IMR-90 (cell line): ENCODE measurements around the gene NUB1. TPM values are rescaled to one million over a fixed set of nuclear protein-coding genes. Genes with fewer than 3 reads are reported as not detected.

Experiments used
- ATAC-seq: fragments of 200-7000 bp; cut with Tn5 transposase; 2 replicates; pipeline ENCODE4 v1.9.1; 2020; ENCODE audit warnings: low read depth, mild to moderate bottlenecking, moderate library complexity
- BruUV-seq: library from RNA; stranded (reverse); fragments of 400-500 nt; replicated peaks from 2 replicates; lab custom pipeline; 2021; lab: Mats Ljungman, UMichigan
- CTCF ChIA-PET: fragments of 300-600 bp; formaldehyde crosslinking; extraction: SDS; loops from one replicate; lab custom pipeline; 2021; ENCODE audit warnings: antibody characterized with exemption; lab: Yijun Ruan, JAX
- POLR2A ChIA-PET: fragments of 300-600 bp; sonication (Branson Sonifier 250); formaldehyde crosslinking; loops from one replicate; lab custom pipeline; 2022; ENCODE audit warnings: antibody characterized with exemption; ENCODE audit not compliant: unreplicated experiment; lab: Charles Lee
- DNase-seq: peaks from one replicate; pipeline ENCODE4 v3.0.0; 2013
- H2AFZ ChIP-seq: replicated peaks from 2 replicates; pipeline ENCODE3; 2013; ENCODE audit warnings: low read length, mild to moderate bottlenecking; ENCODE audit not compliant: poor library complexity
- H2AK5ac ChIP-seq: 2 replicates; pipeline ENCODE4 v1.6.1; 2013; ENCODE audit warnings: low read depth, low read length, inconsistent platforms
- H2AK9ac ChIP-seq: replicated peaks from 2 replicates; pipeline ENCODE3; 2013; ENCODE audit warnings: mild to moderate bottlenecking, low read depth, low read length, moderate library complexity; ENCODE audit not compliant: poor library complexity
- H2BK120ac ChIP-seq: 2 replicates; pipeline ENCODE4 v1.6.1; 2013; ENCODE audit warnings: low read depth, low read length, inconsistent platforms
- H2BK15ac ChIP-seq: 3 replicates; pipeline ENCODE4 v1.6.1; 2013; ENCODE audit warnings: low read depth, low read length, inconsistent platforms
- H2BK20ac ChIP-seq: 2 replicates; pipeline ENCODE4 v1.6.1; 2013; ENCODE audit warnings: low read depth, mild to moderate bottlenecking, inconsistent platforms, low read length, moderate library complexity
- H2BK5ac ChIP-seq: 2 replicates; pipeline ENCODE4 v1.6.1; 2013; ENCODE audit warnings: mild to moderate bottlenecking, low read depth, low read length, inconsistent platforms; ENCODE audit not compliant: poor library complexity, severe bottlenecking
- H3K14ac ChIP-seq: replicated peaks from 2 replicates; pipeline ENCODE4 v1.6.1; 2013; ENCODE audit warnings: low read depth, low read length, inconsistent platforms
- H3K18ac ChIP-seq: 2 replicates; pipeline ENCODE4 v1.6.1; 2013; ENCODE audit warnings: low read depth, low read length, control low read depth
- H3K23ac ChIP-seq: 2 replicates; pipeline ENCODE4 v1.6.1; 2013; ENCODE audit warnings: low read depth, low read length, inconsistent platforms
- H3K27ac ChIP-seq: 2 replicates; pipeline ENCODE4 v1.5.1; 2013; ENCODE audit warnings: mild to moderate bottlenecking, control low read depth, low read length; ENCODE audit not compliant: insufficient read depth
- H3K27me3 ChIP-seq: 2 replicates; pipeline ENCODE4 v1.6.1; 2013; ENCODE audit warnings: low read length; ENCODE audit not compliant: control insufficient read depth, insufficient read depth
- H3K36me3 ChIP-seq: 2 replicates; pipeline ENCODE4 v1.6.1; 2013; ENCODE audit warnings: low read length, mixed read lengths; ENCODE audit not compliant: control insufficient read depth, insufficient read depth
- H3K4ac ChIP-seq: 2 replicates; pipeline ENCODE4 v1.6.1; 2013; ENCODE audit warnings: low read depth, low read length, inconsistent platforms
- H3K4me1 ChIP-seq: 2 replicates; pipeline ENCODE4 v1.6.1; 2013; ENCODE audit warnings: low read length, mixed read lengths; ENCODE audit not compliant: control insufficient read depth, insufficient read depth
- H3K4me2 ChIP-seq: 2 replicates; pipeline ENCODE4 v1.6.1; 2013; ENCODE audit warnings: low read depth, mild to moderate bottlenecking, control low read depth, low read length, moderate library complexity
- H3K4me3 ChIP-seq: 2 replicates; pipeline ENCODE4 v1.5.1; 2013; ENCODE audit warnings: low read depth, mild to moderate bottlenecking, control low read depth, low read length, moderate library complexity; ENCODE audit not compliant: insufficient read depth
- H3K56ac ChIP-seq: 2 replicates; pipeline ENCODE4 v1.6.1; 2013; ENCODE audit warnings: low read length, inconsistent platforms; ENCODE audit not compliant: insufficient read depth; ENCODE audit errors: extremely low read depth
- H3K79me1 ChIP-seq, 2 experiments: 2 replicates each; pipeline ENCODE4 v1.6.1; 2013; ENCODE audit warnings: low read length in 2 of 2, inconsistent platforms in 1 of 2, low read depth in 1 of 2
- H3K9ac ChIP-seq: 2 replicates; pipeline ENCODE4 v1.6.1; 2013; ENCODE audit warnings: low read depth, low read length, control low read depth
- H3K9me1 ChIP-seq: 2 replicates; pipeline ENCODE4 v1.6.1; 2013; ENCODE audit warnings: low read length, inconsistent platforms; ENCODE audit not compliant: insufficient read depth
- H3K9me3 ChIP-seq: 2 replicates; pipeline ENCODE4 v1.6.1; 2013; ENCODE audit warnings: low read length; ENCODE audit not compliant: control insufficient read depth, insufficient read depth
- H4K20me1 ChIP-seq: 2 replicates; pipeline ENCODE4 v1.6.1; 2013; ENCODE audit warnings: low read length, inconsistent platforms; ENCODE audit not compliant: insufficient read depth
- H4K5ac ChIP-seq: 2 replicates; pipeline ENCODE4 v1.6.1; 2013; ENCODE audit warnings: mild to moderate bottlenecking, low read depth, low read length, control low read depth
- H4K8ac ChIP-seq, 2 experiments: 2 replicates each; pipeline ENCODE4 v1.6.1; 2013; ENCODE audit warnings: low read depth in 2 of 2, low read length in 2 of 2, control low read depth in 1 of 2, inconsistent platforms in 1 of 2
- H4K91ac ChIP-seq: 2 replicates; pipeline ENCODE4 v1.6.1; 2013; ENCODE audit warnings: low read depth, low read length, inconsistent platforms; ENCODE audit not compliant: insufficient read depth
- CHD1 ChIP-seq: IDR thresholded peaks from 2 replicates; pipeline ENCODE4 v1.6.1; 2012; ENCODE audit warnings: low read depth, low read length, improper control_type of control experiment
- POLR2A ChIP-seq: IDR thresholded peaks from 2 replicates; pipeline ENCODE4 v1.6.1; 2012; ENCODE audit warnings: mild to moderate bottlenecking, low read depth, low read length
- WGBS, 2 experiments: methylation state at CpG; one replicate each; pipeline versions ENCODE4 v1.1.5 to v1.1.7; 2013; ENCODE audit warnings: missing lambda C conversion rate in 2 of 2; ENCODE audit not compliant: insufficient read length in 1 of 2; ENCODE audit errors: extremely low coverage in 2 of 2; 5-methylcytosine and 5-hydroxymethylcytosine counted together
- dilution Hi-C: fragments of 300-500 bp; cut with HindIII; formaldehyde crosslinking; loops from one replicate; pipeline ENCODE4 v1.14.3; 2018; ENCODE audit warnings: low sequenced_read_pairs; ENCODE audit not compliant: unreplicated experiment
- in situ Hi-C: fragments of 300-500 bp; cut with MboI; formaldehyde crosslinking; loops from 3 replicates; pipeline ENCODE4 v1.14.3; 2019; ENCODE audit warnings: low sequenced_read_pairs, inconsistent platforms, mixed read lengths
- intact Hi-C: fragments of 100-400 bp; cut with micrococcal nuclease; formaldehyde crosslinking; loops from 2 replicates; pipeline ENCODE4 v1.10.0; 2022
- polyA plus RNA-seq, 3 experiments: library from polyadenylated mRNA; depleted of rRNA; stranded (reverse); fragments of >200 nt; gene quantifications; 2 replicates each; pipeline ENCODE4 v1.2.3, GENCODE V29; 2012; ENCODE audit warnings: low replicate concordance in 1 of 3
- total RNA-seq: library from RNA; depleted of rRNA; stranded (reverse); fragments of >200 nt; gene quantifications from 2 replicates; pipeline ENCODE4 v1.2.3, GENCODE V29; 2012

Gene NUB1
- total and polyA plus RNA-seq, 2 of the 4 experiments (the other 2 are of a cell fraction): 20.1 to 29.7 TPM

- Histone ChIP-seq H3K36me3 (peaks cover 29% of the 10 kb centered on the region; the same call in 1 of the 2 replicates), H3K4me1 (peaks cover 7% of the 10 kb centered on the region), H3K27me3 (no peaks in the 10 kb centered on the region), H3K4me3 (no peak overlapping the region), H3K4me2 (no peak overlapping the region), H3K23ac (no peak overlapping the region), H2BK20ac (no peak overlapping the region), H2AK5ac (no peak overlapping the region), H3K18ac (no peak overlapping the region), H4K5ac (no peak overlapping the region), H4K20me1 (peaks cover 14% of the 10 kb centered on the region), H2AK9ac (no peak overlapping the region), H3K56ac (no peak overlapping the region), H3K27ac (no peak overlapping the region), H2AFZ (no peak overlapping the region), H3K14ac (no peak overlapping the region), H2BK120ac (no peak overlapping the region), H3K4ac (no peak overlapping the region), H4K8ac (no peak overlapping the region), H3K9me1 (peaks cover 2% of the 10 kb centered on the region; the same call in 1 of the 2 replicates), H3K9ac (no peak overlapping the region), H4K91ac (no peak overlapping the region), H2BK15ac (no peak overlapping the region), H3K79me1 (peaks cover 0 to 2% of the 10 kb centered on the region in 2 experiments; a peak in 1 of 4 replicates), H2BK5ac (no peak overlapping the region), H3K9me3 (no peaks in the 10 kb centered on the region)
- BruUV-seq: no TSS peak
- dilution Hi-C loops: no loop called here
- intact Hi-C loops: no loop called here
- ATAC-seq: no peak
- WGBS, 2 experiments: 100% methylated on average over 1 of the region's 2 CpGs; no CpG with 5 or more reads in 1 of the 2 experiments
- in situ Hi-C loops: loop anchor here (25.0 kb wide), 1 partner anchor 391 kb away; no protein-coding TSS in a partner anchor
- no peak for DNase-seq
- ChIA-PET POLR2A (no interaction called here), CTCF (interaction anchor here (0.9 to 1.0 kb wide), 2 partner anchors 16 to 77 kb away, joined by 4 to 12 read pairs; no protein-coding TSS in a partner anchor)
- TF ChIP-seq CHD1: no peak
- no peak for TF ChIP-seq POLR2A
Observed at GRCh38 chr7:151371266-151371665, 29.7 kb downstream of the NUB1 start.
